ENCODE measurements around the gene BMX.

GRCh38 chrX:15468036-15468435 is 32.6 kb upstream of the BMX start:
- TF ChIP-seq CTCF (IDR thresholded peaks at IDR 0.05) (peak; percentile 32 to 66 (median 47)), POLR2A (IDR thresholded peaks at IDR 0.05) (no peak)
